Measurements from ENCODE around the gene CFB. TPM values are rescaled to one million over a fixed set of nuclear protein-coding genes. Genes with fewer than 3 reads are reported as not detected.

CFB gene
- total and polyA plus RNA-seq, 9 of the 15 experiments (the other 6 are each of a cell fraction or from before 2014, with no cell fraction given) = 0.08 to 0.91 (median 0.22) TPM; not detected in 4

DNA sequence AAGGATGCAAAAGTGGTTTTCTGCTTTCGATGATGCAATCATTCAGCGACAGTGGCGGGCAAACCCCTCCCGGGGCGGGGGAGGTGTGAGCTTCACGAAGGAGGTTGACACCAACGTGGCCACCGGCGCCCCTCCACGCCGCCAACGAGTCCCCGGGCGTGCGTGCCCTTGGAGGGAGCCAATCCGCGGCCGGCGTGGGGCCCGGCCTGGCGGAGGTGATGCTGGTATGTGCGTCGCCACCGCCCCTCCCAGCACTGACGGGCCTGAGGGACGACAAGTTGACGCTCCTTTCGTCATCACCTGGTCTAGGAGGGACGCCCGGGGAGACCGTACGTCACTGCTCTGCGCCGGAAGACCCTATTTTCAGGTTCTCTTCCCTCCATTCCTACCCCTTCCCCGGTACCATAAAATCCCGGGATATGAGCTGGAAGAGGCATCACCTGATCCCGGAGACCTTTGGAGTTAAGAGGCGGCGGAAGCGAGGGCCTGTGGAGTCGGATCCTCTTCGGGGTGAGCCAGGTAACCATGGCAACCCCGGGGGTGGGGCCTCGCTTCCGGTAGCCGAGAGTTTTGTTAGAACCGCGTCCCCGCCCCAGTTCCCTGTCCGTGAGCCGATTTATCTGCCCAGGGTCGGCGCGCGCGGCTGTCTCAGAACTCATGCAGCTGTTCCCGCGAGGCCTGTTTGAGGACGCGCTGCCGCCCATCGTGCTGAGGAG lies 26.3 kb downstream of the CFB start, which contains the start of gene DXO (continued):
- TF ChIP-seq, protein P1, sequence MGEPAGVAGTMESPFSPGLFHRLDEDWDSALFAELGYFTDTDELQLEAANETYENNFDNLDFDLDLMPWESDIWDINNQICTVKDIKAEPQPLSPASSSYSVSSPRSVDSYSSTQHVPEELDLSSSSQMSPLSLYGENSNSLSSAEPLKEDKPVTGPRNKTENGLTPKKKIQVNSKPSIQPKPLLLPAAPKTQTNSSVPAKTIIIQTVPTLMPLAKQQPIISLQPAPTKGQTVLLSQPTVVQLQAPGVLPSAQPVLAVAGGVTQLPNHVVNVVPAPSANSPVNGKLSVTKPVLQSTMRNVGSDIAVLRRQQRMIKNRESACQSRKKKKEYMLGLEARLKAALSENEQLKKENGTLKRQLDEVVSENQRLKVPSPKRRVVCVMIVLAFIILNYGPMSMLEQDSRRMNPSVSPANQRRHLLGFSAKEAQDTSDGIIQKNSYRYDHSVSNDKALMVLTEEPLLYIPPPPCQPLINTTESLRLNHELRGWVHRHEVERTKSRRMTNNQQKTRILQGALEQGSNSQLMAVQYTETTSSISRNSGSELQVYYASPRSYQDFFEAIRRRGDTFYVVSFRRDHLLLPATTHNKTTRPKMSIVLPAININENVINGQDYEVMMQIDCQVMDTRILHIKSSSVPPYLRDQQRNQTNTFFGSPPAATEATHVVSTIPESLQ (CRISPR knock-in tag; IDR thresholded peaks at IDR 0.05) = no peak; the same call in 1 of the 2 replicates
- TF ChIP-seq NCOA4 (IDR thresholded peaks at IDR 0.05; ENCODE audit: partially characterized antibody) = no peak
- TF ChIP-seq, protein P2, sequence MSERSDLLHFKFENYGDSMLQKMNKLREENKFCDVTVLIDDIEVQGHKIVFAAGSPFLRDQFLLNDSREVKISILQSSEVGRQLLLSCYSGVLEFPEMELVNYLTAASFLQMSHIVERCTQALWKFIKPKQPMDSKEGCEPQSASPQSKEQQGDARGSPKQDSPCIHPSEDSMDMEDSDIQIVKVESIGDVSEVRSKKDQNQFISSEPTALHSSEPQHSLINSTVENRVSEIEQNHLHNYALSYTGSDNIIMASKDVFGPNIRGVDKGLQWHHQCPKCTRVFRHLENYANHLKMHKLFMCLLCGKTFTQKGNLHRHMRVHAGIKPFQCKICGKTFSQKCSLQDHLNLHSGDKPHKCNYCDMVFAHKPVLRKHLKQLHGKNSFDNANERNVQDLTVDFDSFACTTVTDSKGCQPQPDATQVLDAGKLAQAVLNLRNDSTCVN (CRISPR knock-in tag; IDR thresholded peaks at IDR 0.05) = no peak; the same call in 1 of the 2 replicates
- TF ChIP-seq ASH1L (IDR thresholded peaks at IDR 0.05; ENCODE audit: borderline replicate concordance, low read depth, partially characterized antibody) = peak; percentile 55
- no peak for TF ChIP-seq NFXL1 (CRISPR knock-in tag; IDR thresholded peaks at IDR 0.05)
- peak; percentile 66; the same call in 1 of the 2 replicates for TF ChIP-seq ZNF79 (CRISPR knock-in tag; IDR thresholded peaks at IDR 0.05; ENCODE audit: low read depth)
- peak; percentile 100 for TF ChIP-seq CXXC5 (CRISPR knock-in tag; IDR thresholded peaks at IDR 0.05)
- TF ChIP-seq KDM5B (IDR thresholded peaks at IDR 0.05; ENCODE audit: insufficient replicate concordance, low read depth, low read length) = no peak
- no peak for TF ChIP-seq FOXM1 (IDR thresholded peaks at IDR 0.05; ENCODE audit: low read depth)
- TF ChIP-seq FOXM1 (CRISPR knock-in tag; IDR thresholded peaks at IDR 0.05; ENCODE audit: low read depth) = no peak; the same call in 1 of the 2 replicates
- TF ChIP-seq, protein P3, sequence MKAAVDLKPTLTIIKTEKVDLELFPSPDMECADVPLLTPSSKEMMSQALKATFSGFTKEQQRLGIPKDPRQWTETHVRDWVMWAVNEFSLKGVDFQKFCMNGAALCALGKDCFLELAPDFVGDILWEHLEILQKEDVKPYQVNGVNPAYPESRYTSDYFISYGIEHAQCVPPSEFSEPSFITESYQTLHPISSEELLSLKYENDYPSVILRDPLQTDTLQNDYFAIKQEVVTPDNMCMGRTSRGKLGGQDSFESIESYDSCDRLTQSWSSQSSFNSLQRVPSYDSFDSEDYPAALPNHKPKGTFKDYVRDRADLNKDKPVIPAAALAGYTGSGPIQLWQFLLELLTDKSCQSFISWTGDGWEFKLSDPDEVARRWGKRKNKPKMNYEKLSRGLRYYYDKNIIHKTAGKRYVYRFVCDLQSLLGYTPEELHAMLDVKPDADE (conservative IDR thresholded peaks at IDR 0.05; ENCODE audit: control insufficient read depth, low read depth, low read length) = peak; percentile 66
- TF ChIP-seq, protein P4, sequence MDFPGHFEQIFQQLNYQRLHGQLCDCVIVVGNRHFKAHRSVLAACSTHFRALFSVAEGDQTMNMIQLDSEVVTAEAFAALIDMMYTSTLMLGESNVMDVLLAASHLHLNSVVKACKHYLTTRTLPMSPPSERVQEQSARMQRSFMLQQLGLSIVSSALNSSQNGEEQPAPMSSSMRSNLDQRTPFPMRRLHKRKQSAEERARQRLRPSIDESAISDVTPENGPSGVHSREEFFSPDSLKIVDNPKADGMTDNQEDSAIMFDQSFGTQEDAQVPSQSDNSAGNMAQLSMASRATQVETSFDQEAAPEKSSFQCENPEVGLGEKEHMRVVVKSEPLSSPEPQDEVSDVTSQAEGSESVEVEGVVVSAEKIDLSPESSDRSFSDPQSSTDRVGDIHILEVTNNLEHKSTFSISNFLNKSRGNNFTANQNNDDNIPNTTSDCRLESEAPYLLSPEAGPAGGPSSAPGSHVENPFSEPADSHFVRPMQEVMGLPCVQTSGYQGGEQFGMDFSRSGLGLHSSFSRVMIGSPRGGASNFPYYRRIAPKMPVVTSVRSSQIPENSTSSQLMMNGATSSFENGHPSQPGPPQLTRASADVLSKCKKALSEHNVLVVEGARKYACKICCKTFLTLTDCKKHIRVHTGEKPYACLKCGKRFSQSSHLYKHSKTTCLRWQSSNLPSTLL (IDR thresholded peaks at IDR 0.05) = no peak
- TF ChIP-seq CCNT2 (IDR thresholded peaks at IDR 0.05; ENCODE audit: borderline replicate concordance, extremely low read depth, insufficient read length, low read depth, low read length) = peak; percentile 90
- TF ChIP-seq ZNF445 (CRISPR knock-in tag; IDR thresholded peaks at IDR 0.05; ENCODE audit: low read depth) = peak; percentile 83; the same call in 1 of the 2 replicates
- peak; percentile 60 for TF ChIP-seq NCOR1 (IDR thresholded peaks at IDR 0.05)
- TF ChIP-seq PCBP1 (IDR thresholded peaks at IDR 0.05; ENCODE audit: low read depth, low read length, poor library complexity, severe bottlenecking) = no peak
- 0 out of 2 replicates have a peak, but pooled peaks have one; percentile 41 for TF ChIP-seq GABPB2 (CRISPR knock-in tag; conservative IDR thresholded peaks at IDR 0.05)
- TF ChIP-seq, protein P5, sequence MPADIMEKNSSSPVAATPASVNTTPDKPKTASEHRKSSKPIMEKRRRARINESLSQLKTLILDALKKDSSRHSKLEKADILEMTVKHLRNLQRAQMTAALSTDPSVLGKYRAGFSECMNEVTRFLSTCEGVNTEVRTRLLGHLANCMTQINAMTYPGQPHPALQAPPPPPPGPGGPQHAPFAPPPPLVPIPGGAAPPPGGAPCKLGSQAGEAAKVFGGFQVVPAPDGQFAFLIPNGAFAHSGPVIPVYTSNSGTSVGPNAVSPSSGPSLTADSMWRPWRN (IDR thresholded peaks at IDR 0.05; ENCODE audit: low read depth) = peak; percentile 10; the same call in 1 of the 2 replicates
- no peak for TF ChIP-seq GTF2A2 (tag; IDR thresholded peaks at IDR 0.05)
- peak; percentile 64; the same call in 1 of the 2 replicates for TF ChIP-seq SMAD3 (CRISPR knock-in tag; conservative IDR thresholded peaks at IDR 0.05)
